ENCODE data around the gene RUNX1.

- TF ChIP-seq POLR2AphosphoS5 (IDR thresholded peaks at IDR 0.05) (no peak), CTCF (IDR thresholded peaks at IDR 0.05) (no peak), POLR2A (IDR thresholded peaks at IDR 0.05) (no peak)
Measured at GRCh38 chr21:34987501-34988072, 61.5 kb downstream of the RUNX1 start.
